ENCODE measurements around the gene KIF3B. TPM values are rescaled to one million over a fixed set of nuclear protein-coding genes. Genes with fewer than 3 reads are reported as not detected.
A peak's percentile ranks its signal among the peaks of the same experiment; 100 is the strongest.

Gene KIF3B
- total RNA-seq, 1 experiment from 2014 or later = 24.3 TPM

GRCh38 chr20:32356622-32357374, 79.3 kb downstream of the KIF3B start:
- DNase-seq (ENCODE audit: low spot score) = no peak
- no peaks in the 10 kb centered on the region for H3K9me3 ChIP-seq (ENCODE audit: low read depth, low read length, poor library complexity, severe bottlenecking)
- H3K27me3 ChIP-seq (replicated peaks; ENCODE audit: insufficient read depth, low read depth, low read length, poor library complexity) = no peaks in the 10 kb centered on the region
- H3K27ac ChIP-seq (ENCODE audit: low read depth, low read length, poor library complexity, severe bottlenecking) = peak overlapping the region; percentile 97
- ChIA-PET CTCF (no interaction called here), POLR2A (ENCODE audit: low non-redundant PET) (no interaction called here)
- TF ChIP-seq EZH2 (IDR thresholded peaks at IDR 0.05; ENCODE audit: borderline replicate concordance, low read depth, low read length, poor library complexity, severe bottlenecking) (no peak), CTCF (conservative IDR thresholded peaks at IDR 0.05; ENCODE audit: low read depth, low read length) (no peak)
- H3K4me1 ChIP-seq (ENCODE audit: insufficient read depth, low read length, poor library complexity, severe bottlenecking) = peaks cover 27% of the 10 kb centered on the region
- no peaks in the 10 kb centered on the region for H3K36me3 ChIP-seq (ENCODE audit: insufficient read depth, low read length, poor library complexity, severe bottlenecking)
- H3K4me3 ChIP-seq (ENCODE audit: low read depth, low read length, poor library complexity, severe bottlenecking) = peak overlapping the region; percentile 92
- BruUV-seq (replicated peaks) = no TSS peak
- intact Hi-C loops (cut with micrococcal nuclease; ENCODE audit: unreplicated experiment) = no loop called here

GRCh38 chr20:32357375-32357868, 80.0 kb downstream of the KIF3B start:
- TSS peak; percentile 93 for BruUV-seq (replicated peaks)
- DNase-seq (ENCODE audit: low spot score) = no peak
- TF ChIP-seq CTCF (conservative IDR thresholded peaks at IDR 0.05; ENCODE audit: low read depth, low read length) (no peak), EZH2 (IDR thresholded peaks at IDR 0.05; ENCODE audit: borderline replicate concordance, low read depth, low read length, poor library complexity, severe bottlenecking) (no peak)
- no peaks in the 10 kb centered on the region for H3K36me3 ChIP-seq (ENCODE audit: insufficient read depth, low read length, poor library complexity, severe bottlenecking)
- peaks cover 31% of the 10 kb centered on the region for H3K4me1 ChIP-seq (ENCODE audit: insufficient read depth, low read length, poor library complexity, severe bottlenecking)
- POLR2A ChIA-PET (ENCODE audit: low non-redundant PET) = interaction anchor here (0.7 kb wide), 3 partner anchors 28 to 1196 kb away, joined by 4 to 8 read pairs (median 6); no protein-coding TSS in a partner anchor
- no peaks in the 10 kb centered on the region for H3K9me3 ChIP-seq (ENCODE audit: low read depth, low read length, poor library complexity, severe bottlenecking)
- no peaks in the 10 kb centered on the region for H3K27me3 ChIP-seq (replicated peaks; ENCODE audit: insufficient read depth, low read depth, low read length, poor library complexity)
- H3K4me3 ChIP-seq (ENCODE audit: low read depth, low read length, poor library complexity, severe bottlenecking) = peak overlapping the region; percentile 92
- peak overlapping the region; percentile 97 for H3K27ac ChIP-seq (ENCODE audit: low read depth, low read length, poor library complexity, severe bottlenecking)
- CTCF ChIA-PET = no interaction called here
- intact Hi-C loops (cut with micrococcal nuclease; ENCODE audit: unreplicated experiment) = no loop called here

- ChIA-PET POLR2A (ENCODE audit: low non-redundant PET) (interaction anchor here (0.7 kb wide), 3 partner anchors 29 to 1195 kb away, joined by 4 to 8 read pairs (median 6); no protein-coding TSS in a partner anchor), CTCF (interaction anchor here (0.7 kb wide), 1 partner anchor 89 kb away, joined by 3 read pairs; no protein-coding TSS in a partner anchor)
- Histone ChIP-seq H3K9me3 (ENCODE audit: low read depth, low read length, poor library complexity, severe bottlenecking) (no peaks in the 10 kb centered on the region), H3K27me3 (replicated peaks; ENCODE audit: insufficient read depth, low read depth, low read length, poor library complexity) (no peaks in the 10 kb centered on the region), H3K27ac (ENCODE audit: low read depth, low read length, poor library complexity, severe bottlenecking) (peak within 1 kb of the TSS; percentile 97), H3K36me3 (ENCODE audit: insufficient read depth, low read length, poor library complexity, severe bottlenecking) (no peaks in the 10 kb centered on the region), H3K4me3 (ENCODE audit: low read depth, low read length, poor library complexity, severe bottlenecking) (peak within 1 kb of the TSS; percentile 92), H3K4me1 (ENCODE audit: insufficient read depth, low read length, poor library complexity, severe bottlenecking) (peaks cover 31% of the 10 kb centered on the region)
- no TSS peak for BruUV-seq (replicated peaks)
- DNase-seq (ENCODE audit: low spot score) = peak; percentile 99
- intact Hi-C loops (cut with micrococcal nuclease; ENCODE audit: unreplicated experiment) = no loop called here
- TF ChIP-seq EZH2 (IDR thresholded peaks at IDR 0.05; ENCODE audit: borderline replicate concordance, low read depth, low read length, poor library complexity, severe bottlenecking) = no peak
- TF ChIP-seq CTCF (conservative IDR thresholded peaks at IDR 0.05; ENCODE audit: low read depth, low read length) = no peak
Measured at GRCh38 chr20:32357869-32358631, 80.6 kb downstream of the KIF3B start, which contains the start of gene ASXL1. ASXL1 (plus strand) TSS chr20:32358331; CDS start chr20:32358776, 445 bp downstream.

Data from A673 (cell line).